Measurements from ENCODE around the gene UCMA.
"Not testable (repeated sequence)": the region's sequence is repeated elsewhere in the genome, so short reads cannot be mapped to it uniquely, and the experiment has no call there.

The UCMA gene

DNA sequence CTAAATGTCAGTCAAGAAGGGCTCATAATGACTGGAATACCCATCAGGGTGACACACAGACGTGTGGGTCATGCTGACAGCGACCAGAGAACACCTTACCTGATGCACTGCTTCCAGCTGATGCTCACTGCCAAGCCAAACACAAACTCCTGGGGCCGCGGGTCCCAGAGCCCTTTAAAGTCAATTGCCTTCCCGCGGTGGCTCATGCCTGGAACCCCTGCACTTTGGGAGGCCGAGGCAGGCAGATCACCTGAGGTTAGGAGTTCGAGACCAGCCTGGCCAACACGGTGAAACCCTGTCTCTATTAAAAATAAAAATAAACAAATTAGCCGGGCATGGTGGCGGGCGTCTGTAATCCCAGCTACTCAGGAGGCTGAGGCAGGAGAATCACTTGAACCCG, 562 bp upstream of the UCMA start:
- DNase-seq (ENCODE audit: extremely low read depth in 1 of 2, low read depth in 1 of 2) = not testable (repeated sequence)

DNA sequence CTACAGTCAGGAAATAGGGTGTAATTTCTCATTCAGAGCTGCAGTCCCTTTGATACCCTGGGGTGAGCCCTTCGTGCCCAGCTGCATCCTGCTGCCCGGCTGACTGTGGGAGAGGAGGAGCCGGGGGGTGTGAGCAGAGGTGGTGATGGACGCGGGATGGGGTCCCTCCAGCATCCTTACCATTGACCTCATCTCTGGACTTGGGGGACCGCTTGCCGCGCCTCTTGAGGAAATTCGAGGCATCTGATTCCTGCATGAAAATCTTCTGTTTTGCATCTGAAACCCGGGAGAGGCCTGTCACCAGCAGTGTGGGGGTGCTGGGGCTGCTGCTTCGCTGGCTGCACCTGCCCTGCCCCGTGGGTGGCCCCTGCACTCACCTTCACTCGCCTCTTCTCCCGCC, 816 bp downstream of the UCMA start:
- DNase-seq (ENCODE audit: extremely low read depth in 1 of 2, low read depth in 1 of 2) = no peak

DNA sequence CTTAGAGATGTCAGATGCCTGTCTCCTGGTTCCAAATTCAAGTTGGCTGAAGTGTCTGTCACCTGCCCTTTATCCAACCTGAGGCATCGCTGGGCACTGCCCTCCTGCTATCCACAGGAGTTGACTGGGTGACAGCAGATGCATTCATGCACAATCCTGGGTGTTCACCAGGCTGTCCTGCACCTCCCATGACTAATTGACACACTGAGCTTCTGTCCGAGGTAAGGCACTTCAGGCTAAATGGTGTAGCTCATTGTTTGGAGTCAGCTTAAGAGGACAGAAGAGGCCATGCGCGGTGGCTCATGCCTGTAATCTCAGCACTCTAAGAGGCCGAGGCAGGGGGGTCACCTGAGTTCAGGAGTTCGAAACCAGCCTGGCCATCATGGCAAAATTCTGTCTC, 2.4 kb downstream of the UCMA start:
- no peak for DNase-seq (ENCODE audit: extremely low read depth in 1 of 2, low read depth in 1 of 2)

DNA sequence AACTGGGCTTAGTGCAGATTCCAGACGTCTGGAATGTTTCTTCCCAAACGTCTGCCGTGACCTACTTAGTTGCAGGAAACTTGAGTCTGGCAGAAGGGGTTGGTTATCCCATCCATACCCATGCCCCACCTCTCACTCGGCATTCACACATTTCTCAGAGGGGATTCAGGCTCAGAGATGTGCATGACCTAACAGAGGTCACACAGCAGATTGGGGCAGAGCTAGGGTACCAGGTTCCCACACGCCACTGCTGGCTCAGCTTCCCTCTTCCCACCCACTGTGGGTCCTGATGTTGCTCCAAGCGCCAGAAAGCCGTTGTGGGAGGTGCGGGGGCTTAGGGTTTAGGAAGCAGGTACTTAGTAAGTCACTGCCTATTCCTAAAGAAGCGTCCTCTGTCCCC, 3.0 kb downstream of the UCMA start:
- no peak for DNase-seq (ENCODE audit: extremely low read depth in 1 of 2, low read depth in 1 of 2)

DNA sequence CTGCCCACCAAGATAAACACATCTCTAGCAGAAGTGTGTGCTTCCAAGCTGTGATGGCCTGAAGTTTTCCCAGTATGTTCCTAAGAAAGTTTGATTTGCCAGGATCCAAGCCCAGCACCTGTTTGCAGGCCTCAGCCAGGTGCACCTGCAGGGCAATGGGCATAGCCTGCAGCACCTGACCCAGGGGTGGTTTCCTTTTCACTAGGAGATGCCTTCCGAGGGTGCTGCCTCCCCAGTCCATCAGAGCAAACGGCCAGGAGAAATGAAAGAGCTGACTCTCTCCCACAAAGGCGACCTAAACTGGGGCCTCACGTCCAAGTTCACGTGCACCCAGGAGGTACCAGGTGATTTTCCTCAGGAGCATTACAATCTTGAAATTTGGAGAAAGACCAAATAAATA, 7.1 kb downstream of the UCMA start:
- no peak for DNase-seq (ENCODE audit: extremely low read depth in 1 of 2, low read depth in 1 of 2)

DNA sequence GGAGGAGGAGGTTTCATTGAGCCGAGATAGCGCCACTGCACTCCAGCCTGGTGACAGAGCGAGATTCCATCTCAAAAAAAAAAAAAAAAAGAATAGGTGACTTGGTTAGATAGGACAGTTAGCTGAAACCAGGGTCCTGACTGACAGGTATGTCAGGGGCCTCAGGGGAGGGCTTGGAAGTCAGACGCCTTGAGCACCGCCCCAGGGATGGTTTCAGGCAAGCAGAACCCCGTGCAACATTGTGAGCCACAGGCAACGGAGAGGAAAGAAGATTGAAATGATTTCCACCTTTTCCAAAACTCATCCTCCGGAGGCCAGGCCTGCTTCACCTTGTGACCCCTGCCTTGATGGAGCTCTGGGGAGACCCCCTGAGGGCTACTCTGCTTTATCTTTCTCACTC, 8.6 kb downstream of the UCMA start:
- DNase-seq (ENCODE audit: extremely low read depth in 1 of 2, low read depth in 1 of 2) = no peak

DNA sequence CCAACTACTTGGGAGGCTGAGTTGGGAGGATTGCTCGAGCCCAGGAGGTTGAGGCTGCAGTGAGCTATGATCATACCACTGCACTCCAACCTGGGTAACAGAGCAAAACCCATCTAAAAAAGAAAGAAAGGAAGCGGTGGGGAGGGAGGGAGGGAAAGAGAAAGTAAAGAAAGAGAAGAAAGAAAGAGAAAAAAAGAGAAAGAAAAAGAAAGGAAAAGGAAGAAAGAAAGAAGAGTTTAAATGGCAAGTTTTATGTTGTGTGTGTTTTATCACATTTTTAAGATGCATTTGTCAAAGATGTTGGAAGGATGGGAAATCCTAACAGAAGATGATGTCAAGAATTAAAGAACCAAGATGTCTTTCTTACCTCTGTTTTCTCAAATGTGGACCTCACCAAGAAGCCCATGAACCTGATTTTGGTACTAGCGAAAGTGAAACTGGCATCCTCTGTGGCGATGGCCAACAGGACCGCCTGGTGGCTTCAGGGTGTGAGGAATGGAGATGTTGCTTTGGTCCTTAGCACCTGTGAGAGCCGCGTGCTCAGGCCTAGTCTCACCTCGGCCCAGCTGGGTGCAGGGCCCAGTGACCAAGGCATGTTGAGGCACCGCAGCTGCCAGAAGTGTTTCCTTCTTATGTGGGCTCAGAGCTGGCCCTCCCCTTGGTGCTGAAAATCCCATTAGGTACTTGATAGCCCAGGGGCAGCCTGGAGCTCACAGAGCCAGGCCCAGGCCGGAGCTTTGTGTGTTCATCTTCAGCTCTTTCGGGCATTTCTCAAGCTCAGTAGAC, 9.8 kb downstream of the UCMA start:
- no peak for DNase-seq (ENCODE audit: extremely low read depth in 1 of 2, low read depth in 1 of 2)

DNA sequence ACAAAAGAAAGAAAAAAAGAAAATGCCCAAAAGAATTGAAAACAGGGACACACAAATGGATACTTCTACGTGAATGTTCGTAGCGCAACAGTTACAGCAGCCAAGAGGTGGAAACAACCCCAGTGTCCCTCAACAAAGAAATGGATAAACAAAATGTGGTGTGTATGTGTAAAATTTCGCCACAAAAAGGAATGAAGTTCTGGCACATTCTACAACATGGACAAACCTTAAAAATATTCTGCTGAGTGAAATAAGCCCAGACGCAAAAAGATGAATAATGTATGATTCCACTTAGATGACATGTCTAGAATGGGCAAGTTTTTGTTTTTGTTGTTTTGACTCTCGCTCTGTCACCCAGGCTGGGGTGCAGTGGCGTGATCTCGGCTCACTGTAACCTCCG, 10.9 kb downstream of the UCMA start:
- no peak for DNase-seq (ENCODE audit: extremely low read depth in 1 of 2, low read depth in 1 of 2)

DNA sequence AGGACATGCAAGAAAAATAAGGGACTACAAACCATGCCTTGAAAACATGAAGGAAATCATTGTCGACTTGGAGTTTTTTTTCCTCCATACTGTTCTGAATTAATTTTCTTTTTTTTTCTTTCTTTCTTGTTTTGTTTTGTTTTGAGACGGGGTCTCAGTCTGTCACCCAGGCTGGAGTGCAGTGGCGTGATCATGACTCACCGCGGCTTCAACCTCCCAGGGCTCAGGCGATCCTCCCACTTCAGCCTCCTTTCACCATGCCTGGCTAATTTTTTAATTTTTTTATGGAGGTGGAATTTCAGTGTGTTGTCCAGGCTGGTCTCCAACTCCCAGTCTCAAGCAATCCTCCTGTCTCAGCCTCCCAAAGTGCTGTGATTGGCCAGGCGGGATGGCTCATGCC, 11.6 kb downstream of the UCMA start:
- no peak for DNase-seq (ENCODE audit: extremely low read depth in 1 of 2, low read depth in 1 of 2)

DNA sequence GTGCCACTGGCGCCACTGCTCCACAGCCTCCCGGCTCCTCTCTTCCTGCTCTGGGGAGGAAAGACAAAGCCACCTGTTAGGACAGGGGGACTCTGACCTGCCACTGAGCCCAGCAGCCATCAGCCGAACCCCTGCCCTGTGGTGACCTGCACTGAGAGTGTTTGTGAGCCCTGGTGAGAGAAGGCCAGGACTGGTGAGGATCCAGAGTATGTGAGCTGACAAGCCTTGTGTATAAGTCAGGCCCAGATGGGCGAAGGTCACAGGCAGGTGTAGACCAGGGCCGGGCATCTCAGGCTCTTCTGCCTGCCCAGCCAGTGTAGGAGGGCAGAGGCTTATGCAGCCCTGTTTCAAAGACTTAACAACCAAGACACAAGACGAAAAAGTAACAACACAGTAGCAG, 12.0 kb downstream of the UCMA start:
- no peak for DNase-seq (ENCODE audit: extremely low read depth in 1 of 2, low read depth in 1 of 2)

DNA sequence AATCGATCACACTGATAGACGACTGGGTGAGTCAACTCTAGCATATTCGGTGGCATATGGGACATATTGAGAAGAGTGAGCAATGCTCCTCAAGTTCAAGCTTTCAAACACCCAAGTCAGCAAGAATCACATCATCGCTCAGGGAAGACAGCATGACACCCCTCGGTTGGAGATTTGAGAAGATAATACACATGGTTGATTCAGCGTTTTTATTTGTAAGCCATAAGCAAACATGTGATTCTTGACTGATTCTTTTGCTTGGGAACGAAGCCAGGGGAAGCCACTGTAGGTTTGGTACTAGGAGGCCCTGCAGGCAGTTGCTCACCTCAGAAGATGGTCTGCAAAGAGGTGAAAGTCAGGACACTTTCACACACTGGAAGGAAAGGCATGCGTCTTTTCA, 12.6 kb downstream of the UCMA start:
- DNase-seq (ENCODE audit: extremely low read depth in 1 of 2, low read depth in 1 of 2) = no peak

DNA sequence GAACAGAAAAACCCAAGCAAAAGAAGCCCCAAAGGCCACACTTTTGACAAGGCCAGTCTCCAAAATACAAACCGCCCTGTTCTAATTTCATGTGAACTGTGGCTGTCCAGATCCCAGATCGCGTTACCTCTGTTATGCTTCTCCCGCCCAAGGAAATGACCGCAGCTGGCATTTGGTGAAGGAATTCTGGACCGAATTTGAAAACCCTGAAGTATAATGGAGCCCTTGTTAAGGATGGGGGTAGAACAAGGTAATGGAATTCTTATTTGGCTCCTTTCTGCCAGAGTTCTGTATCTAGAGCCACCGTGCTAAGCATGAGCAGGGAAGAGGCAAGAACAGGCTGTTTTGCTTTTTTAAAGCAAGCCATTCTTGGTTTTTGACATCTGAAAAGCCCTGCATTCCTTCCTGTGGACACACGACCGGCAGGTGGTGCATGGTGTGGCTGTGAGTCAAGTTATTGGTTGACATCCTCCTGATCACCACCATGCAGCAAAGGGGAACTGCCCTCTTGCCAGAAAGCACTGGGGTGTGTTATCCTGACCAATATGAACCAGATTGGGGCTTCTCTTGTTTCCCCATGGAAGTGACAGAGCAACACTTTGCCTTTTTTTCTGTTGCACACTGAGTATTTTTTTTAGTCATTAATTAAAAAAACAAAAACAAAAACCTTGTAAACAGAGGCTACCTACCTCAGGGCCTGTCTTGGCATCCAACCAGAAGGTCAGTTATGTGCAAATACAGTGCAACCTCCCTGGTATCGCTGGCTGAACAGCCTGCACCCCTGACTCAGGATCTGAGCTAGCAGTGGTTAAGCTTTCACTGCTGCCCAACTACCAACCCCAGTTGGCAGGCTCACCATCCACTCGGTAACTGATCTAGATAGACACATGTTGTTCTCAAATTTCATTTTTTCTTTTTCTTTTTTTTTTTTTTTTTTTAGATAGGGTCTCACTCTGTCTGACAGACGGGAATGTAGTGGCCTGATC, 14.2 kb downstream of the UCMA start:
- DNase-seq (ENCODE audit: extremely low read depth in 1 of 2, low read depth in 1 of 2) = no peak

DNA sequence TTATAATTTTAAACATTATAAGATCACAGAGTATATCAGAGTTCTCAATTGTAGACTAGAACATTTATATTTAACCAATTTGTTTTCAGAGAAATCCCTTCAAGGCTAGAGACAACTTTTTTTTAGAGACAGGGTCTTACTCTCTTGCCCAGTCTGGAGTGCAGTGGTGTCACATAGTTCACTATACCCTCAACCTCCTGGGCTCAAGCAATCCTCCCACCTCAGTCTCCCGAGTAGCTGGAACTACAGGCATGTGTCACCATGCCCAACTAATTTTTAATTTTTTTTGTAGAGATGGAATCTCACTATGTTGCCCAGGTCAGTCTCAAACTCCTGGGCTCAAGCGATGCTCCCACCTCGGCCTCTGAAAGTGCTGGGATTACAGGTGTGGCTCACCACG, 15.3 kb downstream of the UCMA start:
- no peak for DNase-seq (ENCODE audit: extremely low read depth in 1 of 2, low read depth in 1 of 2)

DNA sequence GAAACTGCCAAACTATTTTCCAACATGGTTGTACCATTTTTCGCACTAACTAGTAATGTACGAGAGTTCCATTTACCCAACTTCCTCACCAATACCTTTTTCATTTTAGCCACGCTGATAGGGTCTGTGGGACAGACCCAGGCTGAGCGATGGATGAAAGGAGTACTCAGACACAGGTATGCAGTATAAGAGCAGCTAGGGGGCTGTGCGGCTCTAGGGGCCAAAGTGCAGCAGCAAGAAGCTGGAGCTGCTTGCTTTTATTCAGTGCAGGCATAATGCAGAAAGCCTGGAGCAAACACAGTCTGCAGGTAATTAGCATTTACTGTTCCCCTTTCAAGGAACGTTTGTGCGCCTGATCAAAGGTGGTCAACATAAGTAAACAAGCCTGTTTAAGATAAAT, 21.0 kb downstream of the UCMA start:
- DNase-seq (ENCODE audit: extremely low read depth in 1 of 2, low read depth in 1 of 2) = no peak

DNA sequence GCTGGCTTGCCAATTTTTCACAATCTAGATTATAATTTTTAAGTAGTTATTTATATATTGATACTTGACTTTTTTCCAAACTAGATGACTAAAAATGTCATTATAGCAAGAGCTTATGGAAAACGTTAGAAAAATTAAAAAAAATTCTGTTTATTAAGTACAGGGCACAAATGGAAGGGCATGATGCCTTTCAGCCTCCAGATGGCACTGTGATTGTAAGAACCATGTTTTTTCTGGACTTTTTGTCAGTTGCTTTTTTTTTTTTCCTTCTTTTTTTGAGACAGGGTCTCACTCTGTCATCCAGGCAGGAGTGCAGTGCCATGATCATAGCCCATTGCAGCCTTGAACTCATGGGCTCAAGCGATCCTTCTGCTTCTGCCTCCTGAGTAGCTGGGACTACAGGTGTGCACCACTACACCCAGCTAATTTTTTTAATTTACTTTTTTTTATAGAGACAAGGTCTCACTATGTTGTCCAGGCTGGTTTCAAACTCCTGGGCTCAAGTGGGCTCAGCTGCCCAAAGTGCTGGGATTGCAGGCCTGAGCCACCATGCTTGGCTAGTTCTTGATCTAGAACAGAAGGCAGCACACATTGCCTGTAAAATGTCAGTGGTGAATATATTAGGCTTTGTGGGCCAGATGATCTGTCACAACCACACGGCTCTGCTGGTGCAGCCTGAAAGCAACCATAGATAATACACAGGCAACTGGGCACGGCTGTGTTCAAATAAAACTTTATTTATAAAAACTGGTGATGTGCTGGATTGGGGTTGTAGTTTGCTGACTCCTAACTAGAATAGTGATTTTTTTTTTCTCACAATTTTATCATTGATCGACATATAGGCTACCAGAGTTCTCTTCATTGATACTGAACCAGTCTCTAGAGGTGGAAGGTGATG, 27.4 kb downstream of the UCMA start:
- no peak for DNase-seq (ENCODE audit: extremely low read depth in 1 of 2, low read depth in 1 of 2)

DNA sequence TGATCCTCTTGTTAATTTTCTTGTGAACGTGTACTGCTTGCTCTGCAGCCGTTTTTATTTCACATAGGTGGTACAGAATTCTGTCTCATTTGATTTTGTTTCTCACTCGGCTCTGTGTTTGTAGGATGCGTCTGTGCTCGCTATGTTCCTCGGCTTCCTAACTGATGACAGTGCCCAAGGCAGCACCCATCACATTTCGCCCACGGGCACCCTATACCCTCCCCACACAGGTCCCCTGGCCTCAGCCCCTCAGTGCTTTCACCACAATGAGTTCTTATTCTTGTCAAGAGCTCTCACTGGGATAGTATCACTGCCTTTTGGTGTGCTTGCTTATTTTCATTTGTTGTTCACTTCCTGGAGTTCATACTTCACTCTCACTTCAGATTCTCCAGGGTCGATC, 28.1 kb downstream of the UCMA start:
- no peak for DNase-seq (ENCODE audit: extremely low read depth in 1 of 2, low read depth in 1 of 2)

DNA sequence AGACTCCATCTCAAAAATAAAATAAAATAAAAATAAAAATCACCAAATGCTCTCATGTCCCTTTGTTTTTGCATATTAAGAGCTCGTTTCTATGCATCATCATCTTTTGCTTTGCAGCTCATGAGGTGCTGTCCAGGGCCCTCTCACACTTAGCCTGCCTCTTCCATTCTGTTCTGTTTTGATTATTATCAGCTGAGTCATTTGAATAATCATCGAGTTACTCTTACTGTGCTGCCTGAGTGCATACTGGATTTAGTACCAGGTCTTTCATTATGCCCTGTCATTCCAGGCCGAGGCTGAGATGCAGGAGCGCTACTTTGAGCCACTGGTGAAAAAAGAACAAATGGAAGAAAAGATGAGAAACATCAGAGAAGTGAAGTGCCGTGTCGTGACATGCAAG, 33.0 kb downstream of the UCMA start:
- DNase-seq (ENCODE audit: extremely low read depth in 1 of 2, low read depth in 1 of 2) = no peak

DNA sequence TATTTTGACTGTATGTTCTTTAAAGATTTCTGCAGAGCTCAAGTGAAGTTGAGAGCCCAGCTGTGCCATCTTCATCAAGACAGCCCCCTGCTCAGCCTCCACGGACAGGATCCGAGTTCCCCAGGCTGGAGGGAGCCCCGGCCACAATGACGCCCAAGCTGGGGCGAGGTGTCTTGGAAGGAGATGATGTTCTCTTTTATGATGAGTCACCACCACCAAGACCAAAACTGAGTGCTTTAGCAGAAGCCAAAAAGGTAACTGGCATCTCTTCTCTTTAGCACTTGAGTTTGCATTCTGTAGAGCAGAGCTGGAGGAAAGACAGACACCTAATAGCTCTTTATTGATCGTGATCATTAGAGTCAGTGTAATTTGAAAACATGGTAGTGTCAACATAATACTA, 39.2 kb downstream of the UCMA start:
- no peak for DNase-seq (ENCODE audit: extremely low read depth in 1 of 2, low read depth in 1 of 2)

DNA sequence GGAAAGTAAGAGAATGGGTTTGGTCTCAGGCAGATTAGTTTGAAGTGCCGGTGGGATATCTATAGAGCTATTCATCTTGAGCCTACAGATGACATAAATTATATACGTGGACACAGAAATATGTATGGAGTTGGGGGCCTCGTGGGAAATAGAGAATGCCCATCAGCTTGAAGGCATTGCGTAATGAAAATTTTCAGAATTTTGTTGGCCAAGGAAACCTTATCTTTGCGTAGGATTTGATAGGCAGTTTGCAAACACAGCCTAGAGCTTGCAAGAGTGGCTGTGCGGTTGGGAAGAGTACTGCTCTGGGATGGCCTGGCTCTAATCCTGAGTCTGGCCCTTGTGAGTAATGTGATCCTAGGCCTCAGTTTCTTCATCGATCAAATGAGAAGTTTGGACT, 40.5 kb downstream of the UCMA start:
- no peak for DNase-seq (ENCODE audit: extremely low read depth in 1 of 2, low read depth in 1 of 2)

DNA sequence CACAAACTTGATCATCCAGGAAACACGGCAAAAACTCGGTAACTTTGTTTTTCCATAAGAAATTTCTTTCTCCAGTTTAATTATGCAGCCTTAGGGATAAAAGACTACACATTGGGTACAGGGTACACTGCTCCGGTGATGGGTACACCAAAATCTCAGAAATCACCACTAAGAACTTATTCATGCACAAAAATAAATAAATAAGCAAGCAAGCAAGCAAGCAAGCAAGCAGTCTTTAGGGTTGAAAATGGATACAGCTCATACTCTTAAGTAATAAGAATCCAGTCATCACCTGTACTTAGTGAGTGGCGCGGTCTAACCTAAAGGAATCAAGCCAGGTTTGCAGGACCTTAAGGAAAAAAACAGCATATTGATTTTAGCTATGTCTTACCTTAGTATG, 42.8 kb downstream of the UCMA start:
- DNase-seq (ENCODE audit: extremely low read depth in 1 of 2, low read depth in 1 of 2) = no peak

DNA sequence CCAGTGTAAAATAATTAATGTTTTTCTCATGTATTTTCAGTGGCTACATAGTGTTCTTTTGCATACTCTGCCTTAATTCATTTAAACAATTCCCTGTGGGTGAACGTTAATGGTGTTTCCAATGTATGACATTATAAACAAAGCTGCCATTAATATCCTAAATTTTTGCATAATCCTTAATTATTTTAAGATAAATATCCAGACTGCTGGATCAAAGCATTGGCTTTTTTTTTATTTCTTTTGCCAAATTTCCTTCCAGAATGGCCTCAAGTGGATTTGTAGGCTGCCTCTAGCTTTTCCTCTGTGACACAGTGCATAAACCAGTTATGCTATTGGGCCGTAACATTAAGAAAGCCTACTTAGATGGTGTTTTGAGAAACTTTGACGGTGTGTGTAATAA, 43.4 kb downstream of the UCMA start:
- DNase-seq (ENCODE audit: extremely low read depth in 1 of 2, low read depth in 1 of 2) = no peak

All from activated CD8-positive, alpha-beta memory T cell treated with anti-CD3 and anti-CD28 coated beads for 1 hour (primary cell).